ENCODE measurements around the gene SPTLC1.

Gene SPTLC1, protein sequence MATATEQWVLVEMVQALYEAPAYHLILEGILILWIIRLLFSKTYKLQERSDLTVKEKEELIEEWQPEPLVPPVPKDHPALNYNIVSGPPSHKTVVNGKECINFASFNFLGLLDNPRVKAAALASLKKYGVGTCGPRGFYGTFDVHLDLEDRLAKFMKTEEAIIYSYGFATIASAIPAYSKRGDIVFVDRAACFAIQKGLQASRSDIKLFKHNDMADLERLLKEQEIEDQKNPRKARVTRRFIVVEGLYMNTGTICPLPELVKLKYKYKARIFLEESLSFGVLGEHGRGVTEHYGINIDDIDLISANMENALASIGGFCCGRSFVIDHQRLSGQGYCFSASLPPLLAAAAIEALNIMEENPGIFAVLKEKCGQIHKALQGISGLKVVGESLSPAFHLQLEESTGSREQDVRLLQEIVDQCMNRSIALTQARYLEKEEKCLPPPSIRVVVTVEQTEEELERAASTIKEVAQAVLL

DNA sequence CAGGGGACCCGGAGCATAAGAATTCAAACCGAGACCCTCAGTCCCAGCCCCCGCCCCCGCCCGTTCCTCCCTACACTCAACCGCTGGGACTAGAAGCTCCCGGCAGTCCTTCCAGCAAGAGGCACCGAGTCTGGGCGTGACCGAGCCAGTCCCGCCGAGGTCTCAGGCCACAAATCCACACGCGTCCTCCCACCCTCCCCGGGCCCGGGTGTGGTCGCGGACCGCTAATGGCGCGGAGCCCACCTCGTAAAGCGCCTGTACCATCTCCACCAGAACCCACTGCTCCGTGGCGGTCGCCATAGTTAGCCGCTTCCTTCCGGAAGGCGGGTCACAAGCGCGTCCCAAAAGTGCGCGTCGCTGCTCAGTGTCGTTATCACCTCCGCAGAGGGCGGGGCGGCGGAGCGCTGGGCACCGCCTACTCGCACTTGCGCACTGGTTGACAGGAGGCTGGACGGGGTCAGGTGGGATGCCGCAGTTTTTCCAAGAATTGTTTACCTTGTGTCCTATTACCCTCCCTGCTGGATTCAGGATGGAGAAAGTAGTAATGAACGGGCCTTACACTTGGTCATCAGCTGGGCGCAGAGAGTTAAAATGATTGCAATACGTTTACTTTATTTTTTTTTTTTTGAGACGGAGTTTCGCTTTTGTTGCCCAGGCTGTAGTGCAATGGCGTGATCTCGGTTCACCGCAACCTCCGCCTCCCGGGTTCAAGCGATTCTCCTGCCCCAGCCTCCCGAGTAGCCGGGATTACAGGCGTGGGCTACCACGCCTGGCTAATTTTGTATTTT lies at the start of gene SPTLC1:
Gene SPTLC1, minus strand, starts transcription at position 343 of the 788 bp plus-strand sequence. Its CDS starts 43 bp downstream, at position 300.
- DNase-seq (ENCODE audit: low spot score): peak; percentile 99
- POLR2A ChIA-PET (ENCODE audit: low non-redundant PET): interaction anchor here (0.9 to 1.0 kb wide), 2 partner anchors 15 to 17 kb away, joined by 4 to 8 read pairs; no protein-coding TSS in a partner anchor
- peak within 1 kb of the TSS; percentile 76 for H3K27ac ChIP-seq
- TF ChIP-seq, protein P1, sequence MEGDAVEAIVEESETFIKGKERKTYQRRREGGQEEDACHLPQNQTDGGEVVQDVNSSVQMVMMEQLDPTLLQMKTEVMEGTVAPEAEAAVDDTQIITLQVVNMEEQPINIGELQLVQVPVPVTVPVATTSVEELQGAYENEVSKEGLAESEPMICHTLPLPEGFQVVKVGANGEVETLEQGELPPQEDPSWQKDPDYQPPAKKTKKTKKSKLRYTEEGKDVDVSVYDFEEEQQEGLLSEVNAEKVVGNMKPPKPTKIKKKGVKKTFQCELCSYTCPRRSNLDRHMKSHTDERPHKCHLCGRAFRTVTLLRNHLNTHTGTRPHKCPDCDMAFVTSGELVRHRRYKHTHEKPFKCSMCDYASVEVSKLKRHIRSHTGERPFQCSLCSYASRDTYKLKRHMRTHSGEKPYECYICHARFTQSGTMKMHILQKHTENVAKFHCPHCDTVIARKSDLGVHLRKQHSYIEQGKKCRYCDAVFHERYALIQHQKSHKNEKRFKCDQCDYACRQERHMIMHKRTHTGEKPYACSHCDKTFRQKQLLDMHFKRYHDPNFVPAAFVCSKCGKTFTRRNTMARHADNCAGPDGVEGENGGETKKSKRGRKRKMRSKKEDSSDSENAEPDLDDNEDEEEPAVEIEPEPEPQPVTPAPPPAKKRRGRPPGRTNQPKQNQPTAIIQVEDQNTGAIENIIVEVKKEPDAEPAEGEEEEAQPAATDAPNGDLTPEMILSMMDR (conservative IDR thresholded peaks at IDR 0.05; ENCODE audit: low read depth): no peak
- CTCF ChIA-PET: interaction anchor here (0.6 to 1.1 kb wide), 6 partner anchors 19 to 1451 kb away, joined by 3 to 6 read pairs (median 3); no protein-coding TSS in a partner anchor

DNA sequence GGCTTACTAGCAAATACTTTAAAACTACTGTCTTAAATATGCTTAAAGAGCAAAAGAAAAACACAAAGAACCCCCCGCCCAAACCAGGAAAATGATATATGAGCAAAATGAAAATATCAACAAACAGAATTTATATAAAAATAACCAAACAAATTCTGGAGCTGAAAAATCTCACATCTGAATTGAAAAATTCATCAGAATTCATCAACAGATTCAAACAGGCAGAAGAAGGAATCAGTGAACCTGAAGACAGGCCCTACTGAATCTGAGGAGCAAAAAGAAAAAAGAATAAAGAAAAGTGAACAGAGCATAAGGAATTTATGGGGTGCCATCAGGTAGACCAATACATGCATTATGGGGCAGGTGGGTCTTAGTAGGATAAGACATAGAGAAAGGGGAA lies 49.8 kb upstream of the SPTLC1 start:
- ChIA-PET POLR2A (ENCODE audit: low non-redundant PET) (no interaction called here), CTCF (no interaction called here)
- DNase-seq (ENCODE audit: low spot score): no peak
- TF ChIP-seq, protein P1 (conservative IDR thresholded peaks at IDR 0.05; ENCODE audit: low read depth): no peak
- H3K27ac ChIP-seq: no peak overlapping the region

DNA sequence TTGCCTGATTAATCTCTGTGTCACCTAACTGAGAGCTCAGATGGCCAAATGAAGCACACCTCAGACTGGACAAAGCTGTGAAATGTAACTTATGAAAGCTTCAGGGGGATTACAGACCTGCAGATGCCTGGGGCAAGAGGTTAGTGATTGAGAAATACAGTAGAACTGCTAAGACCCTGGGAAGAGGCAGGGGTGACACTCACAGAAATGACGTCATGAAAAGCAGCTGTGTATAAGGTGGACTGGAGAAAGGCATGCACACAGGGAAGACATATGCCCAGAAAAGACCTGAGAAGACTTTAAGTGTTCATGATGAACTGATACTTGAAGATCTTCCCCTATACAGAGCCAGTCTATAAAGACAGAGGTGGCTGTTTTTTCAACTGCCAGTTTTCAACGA lies 49.3 kb upstream of the SPTLC1 start:
- ChIA-PET POLR2A (ENCODE audit: low non-redundant PET) (no interaction called here), CTCF (interaction anchor here (0.6 kb wide), 1 partner anchor 898 kb away, joined by 4 read pairs; no protein-coding TSS in a partner anchor)
- H3K27ac ChIP-seq: no peak overlapping the region
- DNase-seq (ENCODE audit: low spot score): no peak
- TF ChIP-seq, protein P1 (conservative IDR thresholded peaks at IDR 0.05; ENCODE audit: low read depth): no peak

DNA sequence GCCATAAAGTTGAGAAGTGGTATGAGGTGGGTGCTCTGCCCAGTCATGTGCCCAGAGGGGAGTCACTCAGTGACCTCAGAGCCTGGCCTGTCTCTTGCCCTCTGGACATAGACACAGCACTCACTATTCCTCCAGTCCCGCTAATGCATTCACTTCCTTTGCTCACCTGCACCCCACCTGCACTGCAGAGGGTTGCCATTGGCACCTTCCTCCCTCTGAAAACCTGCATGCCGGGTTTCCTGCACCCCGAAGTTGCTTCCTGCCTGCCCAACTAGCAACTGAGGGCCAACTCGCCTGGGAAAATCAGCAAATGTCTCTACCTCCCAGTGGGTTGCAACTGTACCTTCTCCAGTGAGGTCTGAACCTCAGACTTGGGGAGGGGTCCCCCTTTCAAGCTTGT lies 48.1 kb upstream of the SPTLC1 start:
- TF ChIP-seq, protein P1 (conservative IDR thresholded peaks at IDR 0.05; ENCODE audit: low read depth): no peak
- ChIA-PET CTCF (interaction anchor here (0.7 to 0.9 kb wide), 2 partner anchors 13 to 29 kb away, joined by 3 read pairs; no protein-coding TSS in a partner anchor), POLR2A (ENCODE audit: low non-redundant PET) (no interaction called here)
- no peak for DNase-seq (ENCODE audit: low spot score)
- no peak overlapping the region for H3K27ac ChIP-seq

DNA sequence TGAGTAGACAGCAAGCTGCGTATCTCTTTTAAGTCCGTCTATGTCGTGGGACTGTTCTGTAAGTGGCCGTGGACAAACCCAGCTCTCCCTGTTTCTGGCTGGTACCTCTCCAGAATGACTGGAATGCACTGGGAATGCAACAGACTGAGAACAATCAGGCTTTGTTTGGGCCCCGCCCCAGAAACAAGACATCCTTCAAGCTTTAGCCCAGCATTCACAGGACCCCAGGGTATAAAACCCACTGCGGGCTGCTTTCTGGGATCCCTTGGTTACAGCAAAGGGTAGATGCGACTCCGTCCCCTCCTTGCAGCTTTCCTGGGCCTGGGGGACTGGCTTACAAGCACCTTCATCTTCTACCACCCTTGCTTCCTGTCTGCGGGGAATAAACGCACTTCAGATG lies 45.6 kb upstream of the SPTLC1 start:
- ChIA-PET POLR2A (ENCODE audit: low non-redundant PET) (no interaction called here), CTCF (no interaction called here)
- no peak overlapping the region for H3K27ac ChIP-seq
- TF ChIP-seq, protein P1 (conservative IDR thresholded peaks at IDR 0.05; ENCODE audit: low read depth): no peak
- no peak for DNase-seq (ENCODE audit: low spot score)

DNA sequence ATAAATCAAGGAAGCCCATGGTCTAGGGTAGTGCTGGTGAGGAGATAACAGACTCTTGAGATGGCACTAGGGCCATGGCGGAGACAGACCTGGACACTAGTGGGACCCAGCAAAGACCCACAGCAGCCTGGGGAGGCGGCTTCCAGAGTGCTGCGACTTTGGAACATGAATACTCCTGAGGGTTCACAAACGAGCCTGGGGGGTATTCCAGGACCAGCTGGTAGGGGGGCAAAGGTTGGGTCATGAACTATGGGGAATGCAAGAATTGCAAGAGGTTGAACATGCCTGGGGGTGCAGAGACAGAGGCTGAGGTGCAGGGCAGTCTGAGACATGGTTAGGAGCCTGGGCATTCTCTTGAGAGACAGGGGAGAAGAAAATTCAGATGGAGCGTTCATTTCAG lies 43.8 kb upstream of the SPTLC1 start:
- ChIA-PET POLR2A (ENCODE audit: low non-redundant PET) (no interaction called here), CTCF (no interaction called here)
- DNase-seq (ENCODE audit: low spot score): no peak
- TF ChIP-seq, protein P1 (conservative IDR thresholded peaks at IDR 0.05; ENCODE audit: low read depth): no peak
- H3K27ac ChIP-seq: no peak overlapping the region
